ENCODE results near the gene COL25A1. TPM values are rescaled to one million over a fixed set of nuclear protein-coding genes. Genes with fewer than 3 reads are reported as not detected.
A peak's percentile ranks its signal among the peaks of the same experiment; 100 is the strongest.

COL25A1 gene
- total and polyA plus RNA-seq, 2 experiments from 2014 or later = 0.25 TPM; not detected in 1

- in situ Hi-C loops (cut with MboI) = no loop called here
- Histone ChIP-seq H3K27me3 (replicated peaks; ENCODE audit: insufficient read depth) (0 out of 2 replicates have a peak, but pooled peaks cover 4% of the 10 kb centered on the region), H3K36me3 (ENCODE audit: low read depth) (no peaks in the 10 kb centered on the region), H3K79me2 (ENCODE audit: insufficient read depth) (no peaks in the 10 kb centered on the region), H3K9me2 (ENCODE audit: insufficient read depth) (no peaks in the 10 kb centered on the region), H3K4me1 (ENCODE audit: insufficient read depth) (peaks cover 8% of the 10 kb centered on the region), H3K4me3 (no peak overlapping the region), H3K4me2 (ENCODE audit: unreplicated experiment) (no peak overlapping the region), H2AFZ (no peak overlapping the region), H3F3A (ENCODE audit: insufficient read depth) (no peaks in the 10 kb centered on the region), H4K20me1 (ENCODE audit: insufficient read depth) (no peaks in the 10 kb centered on the region), H3K27ac (no peak overlapping the region), H3K9me3 (ENCODE audit: low read depth) (no peaks in the 10 kb centered on the region), H3K9ac (no peak overlapping the region)
- no peak for TF ChIP-seq EZH2 (IDR thresholded peaks at IDR 0.05; ENCODE audit: insufficient read depth, poor library complexity, severe bottlenecking)
- no peak for TF ChIP-seq EZH2phosphoT487 (IDR thresholded peaks at IDR 0.05; ENCODE audit: insufficient read depth, low read depth)
- 97 to 99% methylated on average over 4 of the region's 4 CpGs for WGBS, 2 experiments (ENCODE audit: low coverage in 1 of 2, low lambda C conversion rate in 2 of 2, missing lambda C conversion rate in 2 of 2)
- DNase-seq = no peak
Observed at GRCh38 chr4:109207898-109208297, 94.6 kb downstream of the COL25A1 start.

GRCh38 chr4:109207061-109207460, 95.4 kb downstream of the COL25A1 start:
- no peak for TF ChIP-seq EZH2phosphoT487 (IDR thresholded peaks at IDR 0.05; ENCODE audit: insufficient read depth, low read depth)
- no peak for TF ChIP-seq EZH2 (IDR thresholded peaks at IDR 0.05; ENCODE audit: insufficient read depth, poor library complexity, severe bottlenecking)
- H3K4me3 ChIP-seq = no peak overlapping the region
- DNase-seq = peak; percentile 72
- no peak overlapping the region for H3K4me2 ChIP-seq (ENCODE audit: unreplicated experiment)
- H3K9me3 ChIP-seq (ENCODE audit: low read depth) = no peaks in the 10 kb centered on the region
- 0 out of 2 replicates have a peak, but pooled peaks cover 4% of the 10 kb centered on the region for H3K27me3 ChIP-seq (replicated peaks; ENCODE audit: insufficient read depth)
- no peaks in the 10 kb centered on the region for H3K36me3 ChIP-seq (ENCODE audit: low read depth)
- H3K9me2 ChIP-seq (ENCODE audit: insufficient read depth) = no peaks in the 10 kb centered on the region
- no peaks in the 10 kb centered on the region for H3F3A ChIP-seq (ENCODE audit: insufficient read depth)
- no peak overlapping the region for H3K9ac ChIP-seq
- in situ Hi-C loops (cut with MboI) = no loop called here
- no peaks in the 10 kb centered on the region for H3K79me2 ChIP-seq (ENCODE audit: insufficient read depth)
- H3K4me1 ChIP-seq (ENCODE audit: insufficient read depth) = peaks cover 8% of the 10 kb centered on the region
- H4K20me1 ChIP-seq (ENCODE audit: insufficient read depth) = no peaks in the 10 kb centered on the region
- H3K27ac ChIP-seq = no peak overlapping the region
- WGBS, 2 experiments (ENCODE audit: low coverage in 1 of 2, low lambda C conversion rate in 2 of 2, missing lambda C conversion rate in 2 of 2) = 5 to 7% methylated on average over 1 of the region's 1 CpG
- no peak overlapping the region for H2AFZ ChIP-seq

- in situ Hi-C loops (cut with MboI) = no loop called here
- no peaks in the 10 kb centered on the region for H4K20me1 ChIP-seq (ENCODE audit: insufficient read depth)
Observed at GRCh38 chr4:109206620-109207019, 95.8 kb downstream of the COL25A1 start.

GRCh38 chr4:109205186-109205585, 97.3 kb downstream of the COL25A1 start:
- Histone ChIP-seq H3K36me3 (ENCODE audit: low read depth) (no peaks in the 10 kb centered on the region), H4K20me1 (ENCODE audit: insufficient read depth) (no peaks in the 10 kb centered on the region), H3K4me3 (no peak overlapping the region), H3K79me2 (ENCODE audit: insufficient read depth) (no peaks in the 10 kb centered on the region), H3K9me2 (ENCODE audit: insufficient read depth) (no peaks in the 10 kb centered on the region), H3K27me3 (replicated peaks; ENCODE audit: insufficient read depth) (0 out of 2 replicates have a peak, but pooled peaks cover 4% of the 10 kb centered on the region), H2AFZ (no peak overlapping the region), H3K4me2 (ENCODE audit: unreplicated experiment) (no peak overlapping the region), H3K27ac (no peak overlapping the region), H3K9me3 (ENCODE audit: low read depth) (no peaks in the 10 kb centered on the region), H3K9ac (no peak overlapping the region), H3K4me1 (ENCODE audit: insufficient read depth) (peaks cover 8% of the 10 kb centered on the region), H3F3A (ENCODE audit: insufficient read depth) (no peaks in the 10 kb centered on the region)
- 66 to 72% methylated on average over 5 of the region's 5 CpGs for WGBS, 2 experiments (ENCODE audit: low coverage in 1 of 2, low lambda C conversion rate in 2 of 2, missing lambda C conversion rate in 2 of 2)
- in situ Hi-C loops (cut with MboI) = no loop called here
- no peak for DNase-seq
- TF ChIP-seq EZH2phosphoT487 (IDR thresholded peaks at IDR 0.05; ENCODE audit: insufficient read depth, low read depth) (no peak), EZH2 (IDR thresholded peaks at IDR 0.05; ENCODE audit: insufficient read depth, poor library complexity, severe bottlenecking) (no peak)

More at GRCh38 chr4:109206620-109207019, 95.8 kb downstream of the COL25A1 start:
- peaks cover 8% of the 10 kb centered on the region for H3K4me1 ChIP-seq (ENCODE audit: insufficient read depth)
- no peak overlapping the region for H2AFZ ChIP-seq
- WGBS, 2 experiments (ENCODE audit: low coverage in 1 of 2, low lambda C conversion rate in 2 of 2, missing lambda C conversion rate in 2 of 2) = 66 to 81% methylated on average over 4 of the region's 4 CpGs
- H3K36me3 ChIP-seq (ENCODE audit: low read depth) = no peaks in the 10 kb centered on the region
- H3K4me3 ChIP-seq = no peak overlapping the region
- no peak overlapping the region for H3K9ac ChIP-seq
- no peaks in the 10 kb centered on the region for H3F3A ChIP-seq (ENCODE audit: insufficient read depth)
- no peaks in the 10 kb centered on the region for H3K9me3 ChIP-seq (ENCODE audit: low read depth)
- H3K27ac ChIP-seq = no peak overlapping the region
- no peak for TF ChIP-seq EZH2phosphoT487 (IDR thresholded peaks at IDR 0.05; ENCODE audit: insufficient read depth, low read depth)
- TF ChIP-seq EZH2 (IDR thresholded peaks at IDR 0.05; ENCODE audit: insufficient read depth, poor library complexity, severe bottlenecking) = no peak
- no peaks in the 10 kb centered on the region for H3K9me2 ChIP-seq (ENCODE audit: insufficient read depth)
- H3K27me3 ChIP-seq (replicated peaks; ENCODE audit: insufficient read depth) = 0 out of 2 replicates have a peak, but pooled peaks cover 4% of the 10 kb centered on the region
- H3K79me2 ChIP-seq (ENCODE audit: insufficient read depth) = no peaks in the 10 kb centered on the region
- no peak for DNase-seq
- H3K4me2 ChIP-seq (ENCODE audit: unreplicated experiment) = no peak overlapping the region

- TF ChIP-seq EZH2phosphoT487 (IDR thresholded peaks at IDR 0.05; ENCODE audit: insufficient read depth, low read depth) (no peak), EZH2 (IDR thresholded peaks at IDR 0.05; ENCODE audit: insufficient read depth, poor library complexity, severe bottlenecking) (no peak)
- H3K9me2 ChIP-seq (ENCODE audit: insufficient read depth) = no peaks in the 10 kb centered on the region
- H3K27me3 ChIP-seq (replicated peaks; ENCODE audit: insufficient read depth) = no peaks in the 10 kb centered on the region; the same call in 1 of the 2 replicates
- no peaks in the 10 kb centered on the region for H3K79me2 ChIP-seq (ENCODE audit: insufficient read depth)
- no peak overlapping the region for H3K9ac ChIP-seq
- in situ Hi-C loops (cut with MboI) = no loop called here
- H3K4me2 ChIP-seq (ENCODE audit: unreplicated experiment) = no peak overlapping the region
- H4K20me1 ChIP-seq (ENCODE audit: insufficient read depth) = no peaks in the 10 kb centered on the region
- H2AFZ ChIP-seq = no peak overlapping the region
- no peak for DNase-seq
- no peak overlapping the region for H3K4me3 ChIP-seq
- no peaks in the 10 kb centered on the region for H3K9me3 ChIP-seq (ENCODE audit: low read depth)
- H3K4me1 ChIP-seq (ENCODE audit: insufficient read depth) = no peaks in the 10 kb centered on the region
- 37 to 64% methylated on average over 1 of the region's 1 CpG for WGBS, 2 experiments (ENCODE audit: low coverage in 1 of 2, low lambda C conversion rate in 2 of 2, missing lambda C conversion rate in 2 of 2)
- no peaks in the 10 kb centered on the region for H3K36me3 ChIP-seq (ENCODE audit: low read depth)
- H3F3A ChIP-seq (ENCODE audit: insufficient read depth) = no peaks in the 10 kb centered on the region
- no peak overlapping the region for H3K27ac ChIP-seq
Observed at GRCh38 chr4:109199585-109199984, 102.9 kb downstream of the COL25A1 start.
